Measurements from ENCODE around the gene ZNF302. TPM values are rescaled to one million over a fixed set of nuclear protein-coding genes. Genes with fewer than 3 reads are reported as not detected.
"Not testable (repeated sequence)": the region's sequence is repeated elsewhere in the genome, so short reads cannot be mapped to it uniquely, and the experiment has no call there.

The ZNF302 gene
- polyA plus RNA-seq, 1 of the 3 experiments (the other 2 are of a cell fraction): 14.3 TPM

DNA sequence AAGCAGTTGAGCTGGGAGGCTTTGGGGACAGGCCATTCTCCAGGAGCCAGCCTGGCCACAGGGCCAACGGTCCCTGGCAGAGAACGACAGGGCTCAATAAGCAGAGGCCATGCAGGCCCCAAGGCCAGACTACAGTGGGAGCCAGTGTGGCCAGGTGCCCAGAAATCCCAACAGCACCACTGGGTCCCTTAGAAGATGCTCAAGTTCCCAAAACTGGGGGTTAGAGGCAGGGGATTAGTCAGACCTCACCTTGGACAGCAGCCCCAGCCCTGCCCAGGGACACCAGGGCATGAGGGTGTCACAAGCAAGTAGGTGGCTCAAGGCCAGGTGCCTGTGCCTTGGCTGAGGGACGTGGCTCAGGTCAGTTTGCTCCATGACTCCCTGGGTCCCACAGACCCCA lies 13.3 kb upstream of the ZNF302 start:
- CTCF ChIA-PET: interaction anchor here (1.1 to 5.2 kb wide), 4 partner anchors 11 to 25 kb away, joined by 4 to 71 read pairs (median 7); no protein-coding TSS in a partner anchor
- TF ChIP-seq EP300 (IDR thresholded peaks at IDR 0.05; ENCODE audit: borderline replicate concordance in 1 of 2, low read depth in 1 of 2, low read length in 1 of 2): no peak
- no peaks in the 10 kb centered on the region for H3K79me2 ChIP-seq (ENCODE audit: insufficient read depth)

GRCh38 chr19:34664870-34665269 lies 12.6 kb upstream of the ZNF302 start:
- Histone ChIP-seq H3K36me3 (replicated peaks in 1 of 2; ENCODE audit: control insufficient read depth in 1 of 2, insufficient read depth in 2 of 2, low read length in 1 of 2) (no peaks in the 10 kb centered on the region), H3K9ac (no peak overlapping the region), H3K9me2 (no peaks in the 10 kb centered on the region), H3K4me1 (ENCODE audit: control insufficient read depth in 1 of 2, insufficient read depth in 2 of 2, low read depth in 1 of 2, low read length in 1 of 2) (peaks cover 0 to 15% of the 10 kb centered on the region in 2 experiments; a peak in 1 of 4 replicates), H3K4me2 (no peak overlapping the region), H3K9me3 (no peaks in the 10 kb centered on the region), H2AFZ (ENCODE audit: low read depth) (no peak overlapping the region), H3K4me3 (ENCODE audit: low read depth in 2 of 2, low read length in 1 of 2) (no peak overlapping the region), H3K27me3 (ENCODE audit: insufficient read depth) (no peaks in the 10 kb centered on the region), H3F3A (replicated peaks; ENCODE audit: insufficient read depth) (no peaks in the 10 kb centered on the region), H4K20me1 (ENCODE audit: insufficient read depth) (no peaks in the 10 kb centered on the region), H3K27ac (ENCODE audit: low read depth in 2 of 2, low read length in 1 of 2) (no peak overlapping the region), H3K79me2 (ENCODE audit: insufficient read depth) (no peaks in the 10 kb centered on the region)
- no peak for TF ChIP-seq FOXM1 (IDR thresholded peaks at IDR 0.05; ENCODE audit: low read depth)
- no peak for TF ChIP-seq MEF2A (IDR thresholded peaks at IDR 0.05; ENCODE audit: borderline replicate concordance, low read depth)
- TF ChIP-seq EP300 (IDR thresholded peaks at IDR 0.05; ENCODE audit: borderline replicate concordance in 1 of 2, low read depth in 1 of 2, low read length in 1 of 2): no peak
- no peak for TF ChIP-seq ELF1 (IDR thresholded peaks at IDR 0.05)
- TF ChIP-seq JUND (IDR thresholded peaks at IDR 0.05): no peak
- TF ChIP-seq CHD2 (IDR thresholded peaks at IDR 0.05; ENCODE audit: low read length, partially characterized antibody): no peak
- TF ChIP-seq TEAD4 (IDR thresholded peaks at IDR 0.05; ENCODE audit: borderline replicate concordance, insufficient read depth): no peak
- no peak for TF ChIP-seq USF2 (IDR thresholded peaks at IDR 0.05; ENCODE audit: borderline replicate concordance, low read depth, low read length)
- TF ChIP-seq NFIC (IDR thresholded peaks at IDR 0.05; ENCODE audit: borderline replicate concordance): no peak
- TF ChIP-seq RCOR1 (IDR thresholded peaks at IDR 0.05; ENCODE audit: low read length): no peak
- TF ChIP-seq PBX3 (IDR thresholded peaks at IDR 0.05): no peak
- TF ChIP-seq FOXJ3 (CRISPR knock-in tag; IDR thresholded peaks at IDR 0.05): no peak
- CTCF ChIA-PET: interaction anchor here (2.2 to 5.2 kb wide), 2 partner anchors 11 to 25 kb away, joined by 6 to 71 read pairs; no protein-coding TSS in a partner anchor
- no peak for DNase-seq
- POLR2A ChIA-PET: interaction anchor here (1.0 kb wide), 1 partner anchor 13 kb away, joined by 4 read pairs; the partner anchor contains the start of gene ZNF302
- WGBS (ENCODE audit: low lambda C conversion rate): 52% methylated on average over 5 of the region's 6 CpGs

More for the DNA sequence above, 13.3 kb upstream of the ZNF302 start:
- 35% methylated on average over 2 of the region's 3 CpGs for WGBS (ENCODE audit: low lambda C conversion rate)
- Histone ChIP-seq H3K27me3 (ENCODE audit: insufficient read depth) (no peaks in the 10 kb centered on the region), H3K4me2 (no peak overlapping the region), H2AFZ (ENCODE audit: low read depth) (no peak overlapping the region), H3K9me3 (no peaks in the 10 kb centered on the region), H3K27ac (ENCODE audit: low read depth in 2 of 2, low read length in 1 of 2) (peak overlapping the region in 1 of 2 experiments; percentile 19; a peak in 1 of 4 replicates), H3K36me3 (replicated peaks in 1 of 2; ENCODE audit: control insufficient read depth in 1 of 2, insufficient read depth in 2 of 2, low read length in 1 of 2) (no peaks in the 10 kb centered on the region), H3K9me2 (no peaks in the 10 kb centered on the region), H3F3A (replicated peaks; ENCODE audit: insufficient read depth) (no peaks in the 10 kb centered on the region), H3K4me3 (ENCODE audit: low read depth in 2 of 2, low read length in 1 of 2) (no peak overlapping the region), H4K20me1 (ENCODE audit: insufficient read depth) (no peaks in the 10 kb centered on the region), H3K9ac (no peak overlapping the region), H3K4me1 (ENCODE audit: control insufficient read depth in 1 of 2, insufficient read depth in 2 of 2, low read depth in 1 of 2, low read length in 1 of 2) (peaks cover 0 to 15% of the 10 kb centered on the region in 2 experiments; a peak in 1 of 4 replicates)
- POLR2A ChIA-PET: interaction anchor here (1.0 kb wide), 1 partner anchor 14 kb away, joined by 4 read pairs; the partner anchor contains the start of gene ZNF302
- no peak for DNase-seq

- H3K9ac ChIP-seq; H3K27ac ChIP-seq (ENCODE audit: low read depth in 2 of 2, low read length in 1 of 2); H3F3A ChIP-seq (replicated peaks; ENCODE audit: insufficient read depth); H3K27me3 ChIP-seq (ENCODE audit: insufficient read depth); H3K9me3 ChIP-seq; H3K9me2 ChIP-seq; H3K4me3 ChIP-seq (ENCODE audit: low read depth in 2 of 2, low read length in 1 of 2); H4K20me1 ChIP-seq (ENCODE audit: insufficient read depth); DNase-seq; H3K36me3 ChIP-seq (replicated peaks in 1 of 2; ENCODE audit: control insufficient read depth in 1 of 2, insufficient read depth in 2 of 2, low read length in 1 of 2); H3K79me2 ChIP-seq (ENCODE audit: insufficient read depth); H2AFZ ChIP-seq (ENCODE audit: low read depth); H3K4me2 ChIP-seq; POLR2A ChIA-PET: not testable (repeated sequence)
- 52% methylated on average over 3 of the region's 4 CpGs for WGBS (ENCODE audit: low lambda C conversion rate)
- CTCF ChIA-PET: interaction anchor here (2.2 to 5.2 kb wide), 2 partner anchors 12 to 26 kb away, joined by 6 to 71 read pairs; no protein-coding TSS in a partner anchor
- peaks cover 0 to 15% of the 10 kb centered on the region in 2 experiments; a peak in 1 of 4 replicates for H3K4me1 ChIP-seq (ENCODE audit: control insufficient read depth in 1 of 2, insufficient read depth in 2 of 2, low read depth in 1 of 2, low read length in 1 of 2)
Observed at GRCh38 chr19:34665275-34665674, 12.2 kb upstream of the ZNF302 start.
